Endothelial cell of umbilical vein (primary cell): Measurements from ENCODE around the gene SPRY1. TPM values are rescaled to one million over a fixed set of nuclear protein-coding genes. Genes with fewer than 3 reads are reported as not detected.

Experiments
- BruUV-seq: library from RNA; stranded (reverse); fragments of 400-500 nt; replicated peaks from 2 replicates; lab custom pipeline; 2021; lab: Mats Ljungman, UMichigan
- CTCF ChIA-PET: fragments of 300-600, 350-600 bp; sonication (Branson Sonifier 250); formaldehyde crosslinking; loops from one replicate; lab custom pipeline; 2021; ENCODE audit warnings: antibody characterized with exemption, inconsistent platforms; lab: Charles Lee
- POLR2A ChIA-PET: fragments of 300-600, 350-600 bp; sonication (Branson Sonifier 250); formaldehyde crosslinking; loops from one replicate; lab custom pipeline; 2021; ENCODE audit warnings: antibody characterized with exemption, inconsistent platforms; lab: Charles Lee
- DNase-seq: peaks from one replicate; pipeline ENCODE4 v3.0.0-alpha.2; 2011; ENCODE audit warnings: low read depth, low spot score
- FAIRE-seq: peaks from 2 replicates; lab custom pipeline; 2011; peaks lifted over from hg19 to GRCh38; lab: Jason Lieb, UNC
- H2AFZ ChIP-seq: 2 replicates; pipeline ENCODE4 v1.6.0; 2012; ENCODE audit warnings: low read depth, low read length, control low read depth, inconsistent platforms
- H3K27ac ChIP-seq: 2 replicates; pipeline ENCODE4 v1.5.1; 2011; ENCODE audit warnings: low read depth, mild to moderate bottlenecking, control low read depth, low read length, moderate library complexity; ENCODE audit not compliant: insufficient read depth
- H3K27me3 ChIP-seq, 2 experiments: 2 replicates each; pipeline versions ENCODE4 v1.6.0 to v1.6.1; 2011; ENCODE audit warnings: low read length in 2 of 2, mixed read lengths in 1 of 2; ENCODE audit not compliant: control insufficient read depth in 2 of 2, insufficient read depth in 2 of 2
- H3K36me3 ChIP-seq, 2 experiments: 2 replicates in 1 of 2; 3 replicates in 1 of 2; pipeline ENCODE4 v1.5.1; 2011; ENCODE audit warnings: low read length in 2 of 2, mild to moderate bottlenecking in 1 of 2, moderate library complexity in 1 of 2; ENCODE audit not compliant: control insufficient read depth in 2 of 2, insufficient read depth in 2 of 2; ENCODE audit errors: extremely low read depth in 1 of 2
- H3K4me1 ChIP-seq: 3 replicates; pipeline ENCODE4 v1.5.1; 2011; ENCODE audit warnings: mild to moderate bottlenecking, low read length; ENCODE audit not compliant: control insufficient read depth, insufficient read depth; ENCODE audit errors: extremely low read depth
- H3K4me2 ChIP-seq: 2 replicates; pipeline ENCODE4 v1.6.1; 2011; ENCODE audit warnings: low read length, control low read depth, mixed read lengths; ENCODE audit not compliant: insufficient read depth
- H3K4me3 ChIP-seq, 3 experiments: fragments of 200-600 bp in 1 of 3; sonication (generic), shearing (Covaris generic) in 1 of 3; replicated peaks in 1 of 3; 2 replicates each; pipeline ENCODE4 v1.5.1; 2011 to 2016; ENCODE audit warnings: control low read depth in 3 of 3, low read length in 3 of 3, mild to moderate bottlenecking in 2 of 3, inconsistent platforms in 1 of 3, low read depth in 1 of 3, moderate library complexity in 1 of 3; ENCODE audit not compliant: insufficient read depth in 1 of 3
- H3K79me2 ChIP-seq: 2 replicates; pipeline ENCODE4 v1.6.0; 2012; ENCODE audit warnings: low read length, inconsistent platforms; ENCODE audit not compliant: control insufficient read depth, insufficient read depth
- H3K9ac ChIP-seq: replicated peaks from 2 replicates; pipeline ENCODE3; 2011; ENCODE audit warnings: low read length, control low read depth; ENCODE audit not compliant: insufficient read depth; ENCODE audit errors: extremely low read depth
- H3K9me1 ChIP-seq: replicated peaks from 3 replicates; pipeline ENCODE4 v1.6.0; 2011; ENCODE audit warnings: mild to moderate bottlenecking, low read length; ENCODE audit not compliant: control insufficient read depth, insufficient read depth; ENCODE audit errors: extremely low read depth
- H3K9me3 ChIP-seq: replicated peaks from 2 replicates; pipeline ENCODE4 v1.5.1; 2012; ENCODE audit warnings: low read length, inconsistent platforms; ENCODE audit not compliant: control insufficient read depth, insufficient read depth
- H4K20me1 ChIP-seq: replicated peaks from 2 replicates; pipeline ENCODE3; 2011; ENCODE audit warnings: mild to moderate bottlenecking, low read length; ENCODE audit not compliant: control insufficient read depth, insufficient read depth; ENCODE audit errors: extremely low read depth
- EZH2 ChIP-seq: IDR thresholded peaks from 2 replicates; pipeline ENCODE4 v1.6.1; 2012; ENCODE audit warnings: borderline replicate concordance, low read depth, mild to moderate bottlenecking, moderate library complexity, low read length, inconsistent platforms; ENCODE audit not compliant: severe bottlenecking
- GATA2 ChIP-seq: IDR thresholded peaks from 2 replicates; pipeline ENCODE4 v1.7.0; 2011; ENCODE audit warnings: low read depth, mild to moderate bottlenecking, moderate library complexity, mixed read lengths, low read length; ENCODE audit not compliant: insufficient read length, insufficient read depth
- POLR2A ChIP-seq: IDR thresholded peaks from 2 replicates; pipeline ENCODE4 v1.6.1; 2012; ENCODE audit warnings: low read depth, mild to moderate bottlenecking, control low read depth, low read length
- POLR2AphosphoS5 ChIP-seq: IDR thresholded peaks from 2 replicates; pipeline ENCODE4 v1.6.1; 2012; ENCODE audit warnings: low read depth, mild to moderate bottlenecking, control low read depth, low read length, moderate library complexity; ENCODE audit not compliant: insufficient read depth
- dilution Hi-C: fragments of 300-500 bp; cut with MboI; formaldehyde crosslinking; loops from one replicate; pipeline ENCODE4 v1.15.0; 2019; ENCODE audit warnings: low sequenced_read_pairs; ENCODE audit not compliant: extremely low pct_ligation_motif_present
- intact Hi-C: fragments of 100-400 bp; cut with micrococcal nuclease; formaldehyde crosslinking; loops from one replicate; pipeline ENCODE4 v1.10.0; 2022
- polyA plus RNA-seq, 4 experiments: library from polyadenylated mRNA; depleted of rRNA in 3 of 4; stranded (reverse) in 3 of 4; unstranded in 1 of 4; fragments of >200 nt; gene quantifications; 2 replicates each; pipeline versions ENCODE4 v1.2.1 to v1.2.3, GENCODE V29; 2011 to 2012; ENCODE audit warnings: missing spikeins in 1 of 4
- total RNA-seq: library from RNA; stranded (reverse); gene quantifications from 2 replicates; pipeline ENCODE4 v1.2.3, GENCODE V29; 2021
- TF ChIP-seq, protein P1 (sequence below), 2 donors: IDR thresholded peaks; 1 replicate in 1 of 2; 2 replicates in 1 of 2; pipeline ENCODE4 v1.5.1; 2011; ENCODE audit warnings: low read length in 2 of 2, mild to moderate bottlenecking in 2 of 2, moderate library complexity in 2 of 2, control low read depth in 1 of 2, inconsistent platforms in 1 of 2, low read depth in 1 of 2; ENCODE audit not compliant: insufficient read depth in 1 of 2; ENCODE audit errors: extremely low read depth in 1 of 2

SPRY1 gene
- total and polyA plus RNA-seq, 2 donors (not counting 3 experiments of a cell fraction or from before 2014, with no cell fraction given), result 14.1 to 43.7 TPM

DNA sequence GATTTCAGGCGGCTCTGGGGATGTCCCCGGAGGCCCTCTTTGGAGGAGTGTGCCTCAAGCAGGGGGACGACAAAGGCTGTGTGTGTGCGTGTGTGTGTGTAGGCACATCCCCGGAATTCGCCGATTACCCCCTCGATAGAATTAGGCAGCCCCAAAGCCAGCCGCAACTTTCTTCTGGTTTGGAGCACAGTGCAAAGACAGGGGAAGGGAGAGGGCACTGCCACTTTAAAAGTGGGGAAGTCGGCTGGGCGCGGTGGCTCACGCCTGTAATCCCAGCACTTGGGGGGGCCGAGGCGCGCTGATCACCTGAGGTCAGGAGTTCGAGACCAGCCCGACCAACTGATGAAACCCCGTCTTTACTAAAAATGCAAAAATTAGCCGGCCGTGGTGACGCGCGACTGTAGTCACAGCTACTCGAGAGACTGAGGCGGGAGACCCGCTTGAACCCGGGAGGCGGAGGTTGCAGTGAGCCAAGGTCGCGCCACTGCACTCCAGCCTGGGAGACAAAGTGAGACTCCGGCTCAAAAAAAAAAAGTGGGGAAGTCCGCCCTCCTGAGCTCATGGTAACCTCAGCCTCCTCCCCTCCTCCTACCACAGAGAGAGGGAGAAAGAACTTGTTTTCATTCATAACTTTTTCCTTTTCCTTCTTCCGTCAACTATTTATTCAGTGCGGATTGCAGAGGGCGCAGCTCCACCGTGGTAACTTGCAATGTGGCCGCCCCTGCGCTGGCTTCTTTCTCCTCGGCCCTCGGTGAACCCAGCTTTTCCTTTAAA lies 2.4 kb downstream of the SPRY1 start:
- BruUV-seq, result TSS peak; percentile 73
- no peaks in the 10 kb centered on the region for H3K27me3 ChIP-seq
- H3K4me2 ChIP-seq, result peak overlapping the region; percentile 83
- H3K9me3 ChIP-seq, result no peaks in the 10 kb centered on the region
- peak overlapping the region; percentile 84 for H3K9ac ChIP-seq
- no peaks in the 10 kb centered on the region for H4K20me1 ChIP-seq
- H2AFZ ChIP-seq, result peak overlapping the region; percentile 17
- intact Hi-C loops (loop anchor here (1.0 to 5.0 kb wide), 13 partner anchors 19 to 863 kb away; no protein-coding TSS in a partner anchor), dilution Hi-C loops (no loop called here)
- FAIRE-seq, result peak; percentile 81
- H3K27ac ChIP-seq, result peak overlapping the region; percentile 53
- peaks cover 8% of the 10 kb centered on the region for H3K4me1 ChIP-seq
- peaks cover 14% of the 10 kb centered on the region for H3K79me2 ChIP-seq
- DNase-seq, result peak; percentile 80
- peak overlapping the region; percentile 35 to 84 (median 49) for H3K4me3 ChIP-seq
- H3K36me3 ChIP-seq, result peaks cover 8 to 9% of the 10 kb centered on the region in 2 experiments
- ChIA-PET POLR2A (no interaction called here), CTCF (interaction anchor here (0.7 to 3.8 kb wide), 21 partner anchors 8 to 924 kb away, joined by 3 to 28 read pairs (median 3); no protein-coding TSS in a partner anchor)
- H3K9me1 ChIP-seq, result no peaks in the 10 kb centered on the region
- TF ChIP-seq, protein P1, sequence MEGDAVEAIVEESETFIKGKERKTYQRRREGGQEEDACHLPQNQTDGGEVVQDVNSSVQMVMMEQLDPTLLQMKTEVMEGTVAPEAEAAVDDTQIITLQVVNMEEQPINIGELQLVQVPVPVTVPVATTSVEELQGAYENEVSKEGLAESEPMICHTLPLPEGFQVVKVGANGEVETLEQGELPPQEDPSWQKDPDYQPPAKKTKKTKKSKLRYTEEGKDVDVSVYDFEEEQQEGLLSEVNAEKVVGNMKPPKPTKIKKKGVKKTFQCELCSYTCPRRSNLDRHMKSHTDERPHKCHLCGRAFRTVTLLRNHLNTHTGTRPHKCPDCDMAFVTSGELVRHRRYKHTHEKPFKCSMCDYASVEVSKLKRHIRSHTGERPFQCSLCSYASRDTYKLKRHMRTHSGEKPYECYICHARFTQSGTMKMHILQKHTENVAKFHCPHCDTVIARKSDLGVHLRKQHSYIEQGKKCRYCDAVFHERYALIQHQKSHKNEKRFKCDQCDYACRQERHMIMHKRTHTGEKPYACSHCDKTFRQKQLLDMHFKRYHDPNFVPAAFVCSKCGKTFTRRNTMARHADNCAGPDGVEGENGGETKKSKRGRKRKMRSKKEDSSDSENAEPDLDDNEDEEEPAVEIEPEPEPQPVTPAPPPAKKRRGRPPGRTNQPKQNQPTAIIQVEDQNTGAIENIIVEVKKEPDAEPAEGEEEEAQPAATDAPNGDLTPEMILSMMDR (IDR thresholded peaks at IDR 0.05; ENCODE audit: extremely low read depth in 1 of 2, insufficient read depth in 1 of 2, low read depth in 1 of 2, low read length in 2 of 2), result no peak
- TF ChIP-seq EZH2 (no peak), POLR2AphosphoS5 (no peak), GATA2 (no peak), POLR2A (peak; percentile 10)
